Amniotic stem cell (primary cell): Measurements from ENCODE around the gene APP.
"Not testable (repeated sequence)": the region's sequence is repeated elsewhere in the genome, so short reads cannot be mapped to it uniquely, and the experiment has no call there.

Experiments
- DNase-seq: peaks from one replicate; lab custom pipeline; 2025; lab: John Stamatoyannopoulos, UW

Gene APP

GRCh38 chr21:26020510-26020909, 150.1 kb downstream of the APP start:
- no peak for DNase-seq

DNA sequence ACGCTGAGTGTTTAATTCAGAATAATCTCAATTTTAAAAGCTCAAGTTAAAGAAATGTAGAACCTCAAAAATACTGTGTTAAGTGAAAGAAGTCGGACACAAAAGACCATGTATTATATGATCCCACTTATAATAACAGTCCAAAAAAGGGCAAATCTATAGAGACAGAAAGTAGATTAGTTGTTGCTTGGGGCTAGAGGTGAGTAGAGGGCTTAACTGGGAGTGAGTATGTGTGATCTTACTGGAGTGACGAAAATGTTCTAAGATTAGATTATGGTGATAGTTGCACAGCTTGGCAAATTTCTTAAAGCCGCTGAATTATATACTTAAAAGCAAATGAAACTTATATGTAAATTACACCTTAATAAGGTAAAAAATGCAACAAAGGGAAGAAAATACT, 150.5 kb downstream of the APP start:
- no peak for DNase-seq

DNA sequence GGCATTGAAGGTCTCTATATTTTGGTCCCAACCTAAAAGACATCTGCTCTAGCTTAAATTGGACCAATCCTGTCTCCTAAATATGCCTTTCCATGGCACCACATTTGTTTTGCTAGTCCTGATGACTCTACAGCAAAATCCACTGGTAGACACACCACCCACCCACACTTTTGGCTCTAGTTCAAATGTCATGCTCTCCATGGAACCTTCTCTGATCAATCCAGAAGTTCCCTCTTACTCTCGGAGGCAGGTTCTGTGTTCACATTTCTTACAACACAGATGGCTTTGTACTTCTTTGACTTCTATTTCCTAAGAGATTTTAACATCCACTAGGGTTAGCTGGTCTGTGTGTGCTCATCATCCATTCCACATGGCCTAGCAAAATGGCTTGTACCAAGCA, 151.3 kb downstream of the APP start:
- DNase-seq: no peak

GRCh38 chr21:26013970-26014369, 156.6 kb downstream of the APP start:
- no peak for DNase-seq

DNA sequence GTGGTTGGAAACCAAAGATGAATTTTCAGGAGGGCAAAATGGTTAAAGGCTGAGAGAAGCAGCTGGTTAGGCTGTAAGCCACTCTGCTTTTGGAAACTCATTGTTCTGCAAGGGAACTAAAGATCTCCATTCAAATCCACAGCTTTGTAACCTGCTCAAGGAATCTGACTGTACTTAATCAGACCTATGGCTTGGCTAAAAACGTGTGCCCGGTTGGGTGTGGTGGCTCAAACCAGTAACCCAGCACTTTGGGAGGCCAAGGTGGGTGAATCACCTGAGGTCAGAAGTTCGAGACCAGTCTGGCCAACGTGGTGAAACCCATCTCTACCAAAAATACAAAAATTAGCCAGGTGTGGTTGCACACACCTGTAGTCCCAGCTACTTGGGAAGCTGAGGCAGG, 158.1 kb downstream of the APP start:
- DNase-seq: not testable (repeated sequence)

DNA sequence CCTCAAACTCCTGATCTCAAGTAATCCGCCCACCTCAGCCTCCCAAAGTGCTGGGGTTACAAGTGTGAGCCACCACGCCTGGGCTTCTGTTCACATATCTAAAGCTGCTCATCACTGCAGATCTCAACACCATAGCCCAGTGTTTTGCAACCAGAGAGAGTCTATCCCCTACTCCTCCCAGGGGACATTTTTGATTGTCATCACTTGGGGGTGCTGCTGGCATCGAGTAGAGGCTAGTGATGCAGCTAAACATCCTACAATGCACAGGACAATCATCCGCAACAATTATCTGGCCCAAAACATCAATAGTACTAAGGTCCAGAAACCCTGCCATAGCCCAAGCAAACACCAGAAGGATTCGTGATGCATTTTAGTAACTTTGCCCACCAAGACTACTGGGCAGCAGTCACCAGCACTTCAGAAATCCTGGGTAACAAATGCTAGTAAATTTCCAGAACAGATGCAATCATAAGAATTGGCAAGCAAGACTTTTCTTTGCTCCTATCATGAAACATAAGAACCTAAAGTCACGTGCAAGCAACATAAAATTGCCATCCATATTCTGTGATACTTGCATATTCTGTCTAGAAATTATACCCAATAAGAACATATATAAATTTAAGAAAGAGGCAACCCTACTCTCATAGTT, 159.2 kb downstream of the APP start:
- no peak for DNase-seq

GRCh38 chr21:26007951-26008498, 162.5 kb downstream of the APP start:
- DNase-seq: no peak

DNA sequence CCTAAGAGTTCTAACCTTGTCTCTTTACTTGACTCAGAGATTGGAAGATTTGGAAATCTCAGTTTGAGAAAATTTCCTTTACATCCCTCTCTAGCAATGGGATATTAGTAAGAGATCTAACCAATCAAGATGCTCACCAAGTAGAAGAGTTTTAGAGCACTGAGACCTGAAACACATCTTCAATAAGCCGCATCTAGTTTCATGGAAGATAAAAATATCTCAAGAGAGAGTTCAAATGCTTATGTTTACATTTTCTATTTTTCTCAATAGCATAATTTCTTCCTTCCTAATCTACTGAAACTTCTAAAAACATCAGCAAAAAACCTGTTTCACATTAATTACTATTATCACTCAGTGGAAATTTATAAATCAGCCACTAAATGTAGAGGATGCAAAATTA, 165.1 kb downstream of the APP start:
- DNase-seq: no peak

GRCh38 chr21:26003404-26003803, 167.2 kb downstream of the APP start:
- DNase-seq: no peak

- DNase-seq: no peak
Observed at GRCh38 chr21:26001356-26001755, 169.2 kb downstream of the APP start.

DNA sequence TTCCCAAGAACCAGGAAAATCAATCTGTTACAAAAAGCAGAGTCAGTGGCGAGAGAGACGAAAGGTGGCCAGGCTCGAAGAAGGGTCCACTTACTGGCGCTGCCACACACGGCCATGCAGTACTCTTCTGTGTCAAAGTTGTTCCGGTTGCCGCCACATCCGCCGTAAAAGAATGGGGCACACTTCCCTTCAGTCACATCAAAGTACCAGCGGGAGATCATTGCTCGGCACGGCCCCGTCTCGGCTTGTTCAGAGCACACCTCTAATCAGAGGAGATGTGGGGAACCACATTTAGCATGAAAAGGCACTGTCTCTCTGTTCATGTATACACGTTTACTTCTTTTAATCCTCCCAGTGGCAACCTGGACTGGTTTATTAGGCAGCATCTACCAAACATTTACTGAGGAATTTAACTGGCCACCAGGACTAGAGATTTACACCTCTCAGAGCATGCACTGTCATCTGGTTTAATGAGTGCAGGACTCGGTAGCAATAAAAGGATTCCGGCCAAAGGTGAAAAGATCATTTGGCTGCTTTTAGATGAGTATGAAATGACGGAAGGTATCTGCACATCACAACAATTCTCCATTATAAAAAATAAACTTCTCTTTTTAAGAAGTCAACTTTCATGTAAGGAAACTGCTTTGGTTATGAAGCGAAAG, 170.5 kb downstream of the APP start:
- no peak for DNase-seq

- DNase-seq: no peak
Observed at GRCh38 chr21:25997788-25998611, 172.6 kb downstream of the APP start.

GRCh38 chr21:25995278-25995677, 175.3 kb downstream of the APP start:
- no peak for DNase-seq

- no peak for DNase-seq
Observed at GRCh38 chr21:25994758-25995163, 175.8 kb downstream of the APP start.

DNA sequence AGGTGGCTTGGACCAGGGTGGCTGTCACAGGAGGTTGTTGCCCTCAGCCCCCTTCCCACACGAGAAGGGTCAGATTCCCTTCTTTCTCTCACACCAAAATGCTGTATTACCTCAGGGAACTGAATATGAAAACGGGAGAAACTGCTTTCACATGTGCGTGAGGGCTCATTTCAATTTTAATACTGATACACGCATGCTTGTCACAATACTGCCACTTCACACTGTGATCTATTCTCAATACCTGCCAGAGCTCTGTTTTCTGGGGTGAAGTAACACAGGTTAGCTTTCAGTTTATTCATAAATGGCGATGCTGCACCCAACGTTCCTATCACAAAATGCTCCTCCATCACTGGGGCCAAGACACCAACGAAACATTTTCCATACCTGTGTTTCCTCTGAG, 181.8 kb downstream of the APP start:
- DNase-seq: no peak

- no peak for DNase-seq
Observed at GRCh38 chr21:25987531-25987930, 183.0 kb downstream of the APP start.

DNA sequence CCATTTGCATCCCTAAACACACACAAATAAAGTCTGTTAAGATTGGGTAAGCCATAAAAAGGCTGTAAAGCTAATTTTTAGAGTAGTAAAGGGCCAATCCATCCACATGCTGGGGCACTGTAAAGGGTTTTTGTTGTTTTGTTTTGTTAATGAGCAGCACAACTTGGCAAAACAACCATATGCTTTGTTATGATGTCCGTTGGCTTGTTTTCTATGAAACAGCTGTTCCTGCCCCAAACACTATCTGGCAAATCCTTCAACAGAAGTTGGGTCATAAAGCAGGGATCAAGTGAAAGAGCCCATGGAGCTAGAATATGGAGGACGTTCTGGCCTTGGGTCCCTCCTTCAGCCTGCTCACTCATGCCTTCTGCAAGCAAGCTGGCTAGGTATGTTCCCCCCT, 183.6 kb downstream of the APP start:
- no peak for DNase-seq

DNA sequence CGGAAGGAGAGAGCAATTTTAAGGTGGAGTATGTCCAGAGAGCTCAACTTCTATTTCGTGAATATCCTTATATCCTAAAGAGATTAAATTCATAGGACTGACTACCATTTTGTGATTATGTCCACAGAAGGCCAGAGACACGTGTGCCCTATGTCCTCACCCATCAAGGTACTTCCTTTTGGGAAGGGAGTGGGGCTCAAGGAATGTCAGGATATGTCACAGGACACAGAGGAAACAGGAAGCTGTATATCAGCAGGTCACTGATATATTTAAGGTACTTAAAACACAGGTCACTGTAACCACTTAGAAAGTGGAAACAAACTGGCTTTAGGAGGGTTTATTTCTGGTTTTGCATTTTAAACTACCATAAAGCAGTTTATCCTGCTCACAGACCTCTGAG, 184.6 kb downstream of the APP start:
- DNase-seq: no peak

DNA sequence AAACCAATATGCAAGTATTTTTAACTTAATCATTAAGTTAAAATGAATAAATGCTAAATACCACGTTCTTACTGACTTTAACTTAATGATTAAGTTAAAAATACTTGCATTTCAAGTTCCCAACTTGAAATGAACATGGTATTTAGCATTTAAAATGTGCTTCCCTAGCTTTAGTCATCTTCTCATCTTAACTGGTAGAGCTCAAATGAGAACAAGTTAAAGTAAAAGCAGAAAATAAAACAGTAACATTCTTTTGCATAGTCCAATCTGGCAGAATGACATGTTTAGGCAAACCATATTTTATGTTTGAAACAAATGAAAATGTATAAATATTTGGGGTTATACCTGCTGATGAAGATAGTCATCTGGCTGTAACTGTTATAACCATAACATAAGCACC, 186.0 kb downstream of the APP start:
- no peak for DNase-seq

DNA sequence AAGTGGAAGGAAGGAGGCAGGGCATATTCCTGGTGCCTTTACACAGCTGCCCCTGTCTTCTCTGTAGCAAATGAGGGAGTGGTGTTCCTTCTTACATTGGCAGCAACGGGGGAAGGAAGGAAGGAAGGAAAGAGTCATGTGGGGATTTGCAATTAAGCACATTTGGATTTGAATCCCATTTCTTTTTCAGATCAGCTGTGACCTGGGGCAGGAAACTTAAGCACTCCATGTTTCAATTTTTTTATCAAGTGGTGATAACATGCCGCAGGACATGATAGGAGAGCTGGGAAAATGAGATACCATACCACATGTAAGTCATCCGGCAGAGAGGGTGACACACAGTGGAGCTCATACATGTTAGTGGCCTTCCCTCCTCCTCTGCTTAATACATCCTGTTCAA, 186.8 kb downstream of the APP start:
- no peak for DNase-seq

DNA sequence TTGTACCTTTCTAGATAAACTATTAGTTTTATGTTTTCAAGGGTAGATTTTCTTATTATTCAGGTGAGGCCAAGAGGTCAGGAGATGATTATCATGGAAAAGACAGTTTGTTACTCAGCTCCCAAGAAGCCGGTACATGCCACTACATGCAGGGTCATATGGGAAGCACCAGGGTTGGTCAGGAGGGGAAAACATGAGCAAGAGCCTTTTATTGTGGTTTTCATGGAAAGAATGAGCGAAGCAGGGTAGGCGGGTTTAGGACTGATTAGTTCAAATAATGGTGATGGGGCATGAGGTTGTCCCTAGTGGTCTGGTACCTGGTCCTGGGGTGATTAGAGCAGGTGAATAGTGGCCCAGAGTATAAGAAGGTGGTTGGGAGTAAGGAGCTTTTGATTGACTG, 189.9 kb downstream of the APP start:
- no peak for DNase-seq

DNA sequence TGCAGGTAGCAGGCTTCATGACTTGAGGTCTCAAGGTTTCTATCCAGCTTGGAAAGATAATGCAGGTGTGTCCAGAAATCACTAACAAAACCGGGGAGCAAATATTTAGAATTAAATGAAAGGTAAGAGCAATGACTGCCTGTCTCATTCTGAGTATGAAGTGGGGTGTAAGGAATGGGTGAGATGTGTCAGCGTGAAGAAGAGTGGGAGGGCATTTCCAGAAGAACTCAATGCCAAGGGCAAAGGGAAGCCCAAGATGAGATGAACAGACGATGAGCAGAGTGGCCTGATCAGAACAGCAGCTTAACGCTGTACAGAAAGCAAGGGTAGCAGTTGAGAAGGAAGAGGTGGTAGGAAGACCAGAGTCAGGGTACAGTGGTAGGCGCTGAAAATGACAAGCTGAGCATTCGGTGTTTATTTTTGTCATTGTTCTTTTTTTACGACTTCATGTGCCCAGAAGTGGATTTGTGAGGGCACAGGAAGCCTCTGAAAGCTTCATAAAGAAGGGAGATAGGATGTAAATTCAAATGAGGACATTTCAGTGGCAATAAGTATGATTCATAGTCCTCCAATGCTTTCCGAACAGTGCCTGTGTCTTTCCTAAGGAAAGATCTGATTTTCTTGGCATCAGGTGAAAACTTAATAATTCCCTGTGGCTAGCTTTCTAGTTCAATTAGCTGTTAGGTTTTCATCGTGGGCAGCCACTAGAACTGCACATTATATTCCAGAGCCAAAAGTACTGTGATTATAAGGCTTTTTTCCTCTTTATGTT, 190.5 kb downstream of the APP start:
- DNase-seq: no peak
